HG02981 (cell line): Measurements from ENCODE around the gene FAM149A.
A peak's percentile ranks its signal among the peaks of the same experiment; 100 is the strongest.

Experiments
- ATAC-seq: cut with Tn5 transposase; IDR thresholded peaks from one replicate; pipeline ENCODE4 v1.9.1; 2021; ENCODE audit warnings: mild to moderate bottlenecking, moderate library complexity; ENCODE audit not compliant: unreplicated experiment

The FAM149A gene

GRCh38 chr4:186200516-186200915 is 96.0 kb downstream of the FAM149A start:
- ATAC-seq, result no peak

GRCh38 chr4:186201010-186201409 is 96.5 kb downstream of the FAM149A start:
- no peak for ATAC-seq

GRCh38 chr4:186201535-186202230 is 97.2 kb downstream of the FAM149A start:
- peak; percentile 92 for ATAC-seq

GRCh38 chr4:186202490-186203140 is 98.1 kb downstream of the FAM149A start:
- no peak for ATAC-seq

GRCh38 chr4:186203406-186203805 is 98.9 kb downstream of the FAM149A start:
- no peak for ATAC-seq

GRCh38 chr4:186204103-186204559 is 99.6 kb downstream of the FAM149A start:
- ATAC-seq, result peak; percentile 56

- no peak for ATAC-seq
Observed at GRCh38 chr4:186204686-186205085, 100.2 kb downstream of the FAM149A start.

GRCh38 chr4:186205156-186205555 is 100.7 kb downstream of the FAM149A start:
- ATAC-seq, result no peak

GRCh38 chr4:186216465-186217024 is 112.0 kb downstream of the FAM149A start:
- ATAC-seq, result no peak

GRCh38 chr4:186217733-186218293 is 113.3 kb downstream of the FAM149A start:
- no peak for ATAC-seq

GRCh38 chr4:186221624-186222023 is 117.1 kb downstream of the FAM149A start:
- no peak for ATAC-seq
